ENCODE measurements around the gene CHPF.

Gene CHPF

DNA sequence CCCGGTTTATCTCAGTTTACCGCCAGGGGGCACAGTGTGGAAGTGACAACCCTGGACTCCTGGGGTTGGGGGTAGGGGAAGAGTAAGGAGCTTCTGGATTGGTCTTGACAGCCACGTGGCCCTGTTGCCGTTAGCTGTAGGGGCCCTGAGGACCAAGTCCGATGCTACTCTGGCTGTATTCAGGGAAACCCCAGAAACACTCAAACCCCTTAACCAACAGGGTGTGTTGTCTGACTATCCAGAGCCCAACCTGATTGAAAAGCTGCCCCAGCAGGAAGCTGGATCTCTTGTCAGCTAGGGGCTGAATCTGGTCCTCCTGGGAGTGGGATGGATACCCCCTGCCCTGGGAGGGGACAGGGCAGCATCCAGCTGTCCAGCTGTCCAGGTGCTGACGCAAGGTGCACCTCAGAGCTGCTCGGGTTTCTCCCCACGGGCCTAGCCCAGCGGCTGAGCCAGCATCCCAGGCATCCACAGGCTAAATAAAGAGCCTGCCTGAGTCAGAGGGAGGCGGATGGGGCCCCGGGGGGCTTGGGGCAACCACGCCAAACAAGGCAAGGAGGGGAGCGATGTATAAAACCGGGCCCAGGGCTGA lies 48.0 kb downstream of the CHPF start:
- peak in 2 of 4 experiments; percentile 21 to 23 for DNase-seq

DNA sequence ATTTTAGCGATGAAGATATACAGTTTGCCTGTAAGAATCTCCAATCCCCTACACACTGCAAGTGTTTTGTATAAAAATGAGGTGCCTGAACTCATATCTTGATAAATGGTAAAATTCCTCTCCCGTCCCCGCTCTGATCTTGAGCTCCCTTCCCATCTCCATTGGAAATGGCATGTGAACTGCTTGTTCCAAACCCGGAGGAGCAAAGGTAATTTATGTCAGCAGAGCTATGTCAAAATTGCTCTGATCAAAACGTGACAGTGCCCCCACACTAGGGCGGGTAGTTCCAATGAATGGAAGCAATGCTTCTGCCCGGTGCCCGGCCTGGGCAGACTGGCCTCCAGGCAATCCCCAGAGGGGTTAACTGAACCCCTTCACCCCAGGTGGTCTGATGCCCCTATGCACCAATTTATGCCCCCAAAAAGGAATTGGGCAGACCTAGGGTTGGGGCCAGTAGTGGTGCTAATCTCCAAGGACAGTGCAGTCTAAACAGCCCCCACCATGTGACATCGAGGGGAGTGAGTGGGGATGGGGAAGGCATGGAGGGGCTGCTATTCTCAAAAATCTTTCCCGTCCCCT lies 48.6 kb downstream of the CHPF start:
- DNase-seq, result no peak

DNA sequence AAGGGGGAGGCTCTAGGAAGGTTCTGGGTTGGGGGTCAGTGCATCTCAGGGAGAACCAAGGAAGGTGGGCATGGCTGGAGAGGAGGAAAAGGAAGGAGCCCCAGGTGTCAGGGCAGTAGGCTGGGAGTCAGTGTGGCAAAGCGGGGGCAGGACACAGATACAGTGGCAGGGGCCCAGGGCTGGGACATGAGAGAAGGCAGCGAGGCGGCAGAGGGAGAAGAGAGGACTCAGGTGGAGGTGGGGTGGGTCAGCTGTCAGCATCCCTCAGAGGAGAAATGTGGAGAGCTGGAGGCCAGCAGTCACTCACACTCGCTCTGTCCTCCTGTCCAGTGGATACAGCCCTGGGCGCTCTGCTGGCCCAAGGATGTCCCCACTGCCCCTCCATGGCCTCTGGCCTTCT lies 50.5 kb downstream of the CHPF start:
- no peak for DNase-seq

DNA sequence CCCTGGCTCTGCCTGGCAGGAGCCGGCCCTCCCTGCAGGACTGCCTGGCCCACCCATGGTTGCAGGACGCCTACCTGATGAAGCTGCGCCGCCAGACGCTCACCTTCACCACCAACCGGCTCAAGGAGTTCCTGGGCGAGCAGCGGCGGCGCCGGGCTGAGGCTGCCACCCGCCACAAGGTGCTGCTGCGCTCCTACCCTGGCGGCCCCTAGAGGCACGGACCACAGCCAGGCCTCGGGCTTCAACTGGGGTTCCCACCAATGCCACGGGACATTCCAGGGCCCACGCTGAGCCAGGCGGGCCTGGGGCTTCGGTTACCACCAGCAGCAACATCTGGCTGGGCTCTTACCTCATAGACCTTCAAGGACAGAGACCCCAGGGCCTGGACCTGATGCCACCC lies 51.0 kb downstream of the CHPF start:
- no peak for DNase-seq

DNA sequence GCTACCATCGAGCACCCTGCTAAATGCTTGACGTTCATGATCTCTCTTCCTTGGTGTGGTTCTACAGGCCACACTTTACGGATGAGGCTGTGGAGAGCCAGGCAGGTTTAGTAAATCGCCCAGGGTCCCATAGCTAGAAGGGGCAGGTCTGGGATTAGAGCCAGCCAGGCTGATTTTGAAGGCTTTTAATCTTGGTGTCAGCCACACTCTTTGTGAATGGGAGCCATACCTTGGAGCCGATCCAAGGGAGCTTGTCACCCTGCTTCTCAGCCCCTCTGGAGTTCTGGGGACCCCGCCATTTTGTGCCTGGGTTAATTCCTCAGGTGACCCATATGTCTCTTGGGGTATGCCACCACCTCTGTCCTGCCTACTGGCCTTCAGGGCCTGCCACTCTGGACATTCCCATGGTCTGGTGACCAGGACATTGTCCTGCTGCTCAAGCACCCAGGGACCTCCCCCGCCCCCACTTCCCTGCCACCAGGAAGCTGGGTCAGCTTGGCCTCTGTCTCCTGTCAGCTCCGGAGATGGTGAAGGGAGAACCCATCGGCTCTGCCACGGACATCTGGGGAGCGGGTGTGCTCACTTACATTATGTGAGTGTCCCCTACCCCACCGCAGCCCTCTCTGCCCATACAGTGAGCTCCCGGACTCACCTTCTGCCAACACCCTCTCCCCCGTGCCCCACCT lies 52.2 kb downstream of the CHPF start:
- no peak for DNase-seq

- DNase-seq, result no peak
Measured at GRCh38 chr2:219490600-219491130, 52.9 kb downstream of the CHPF start.

DNA sequence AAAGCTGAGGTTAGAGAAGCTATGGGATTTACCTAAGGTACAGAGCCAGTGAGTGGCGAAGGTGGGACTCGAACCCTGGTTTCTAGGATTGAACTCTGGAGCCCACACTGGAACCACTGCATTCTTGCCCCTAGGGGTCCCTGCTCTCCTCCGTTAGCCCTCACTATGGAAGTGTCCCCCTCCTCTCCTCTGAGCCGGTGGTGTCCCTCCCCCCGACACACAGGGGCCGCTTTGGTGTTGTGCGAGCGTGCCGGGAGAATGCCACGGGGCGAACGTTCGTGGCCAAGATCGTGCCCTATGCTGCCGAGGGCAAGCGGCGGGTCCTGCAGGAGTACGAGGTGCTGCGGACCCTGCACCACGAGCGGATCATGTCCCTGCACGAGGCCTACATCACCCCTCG lies 53.4 kb downstream of the CHPF start:
- DNase-seq, result no peak

DNA sequence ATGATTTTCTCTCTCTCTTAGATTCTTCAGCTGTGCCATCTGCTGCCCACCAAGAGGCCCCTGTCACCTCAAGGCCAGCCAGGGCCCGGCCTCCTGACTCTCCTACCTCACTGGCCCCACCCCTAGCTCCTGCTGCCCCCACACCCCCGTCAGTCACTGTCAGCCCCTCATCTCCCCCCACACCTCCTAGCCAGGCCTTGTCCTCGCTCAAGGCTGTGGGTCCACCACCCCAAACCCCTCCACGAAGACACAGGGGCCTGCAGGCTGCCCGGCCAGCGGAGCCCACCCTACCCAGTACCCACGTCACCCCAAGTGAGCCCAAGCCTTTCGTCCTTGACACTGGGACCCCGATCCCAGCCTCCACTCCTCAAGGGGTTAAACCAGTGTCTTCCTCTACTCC lies 54.3 kb downstream of the CHPF start:
- DNase-seq, result no peak
